ENCODE data around the gene PARK7.

PARK7 gene

GRCh38 chr1:7932524-7933138, 28.9 kb upstream of the PARK7 start:
- 0 out of 2 replicates have a peak, but pooled peaks cover 3% of the 10 kb centered on the region for H3K27me3 ChIP-seq (ENCODE audit: control insufficient read depth, low read length)
- no peaks in the 10 kb centered on the region for H3K4me1 ChIP-seq (ENCODE audit: control insufficient read depth, low read length)
- H3K27ac ChIP-seq (ENCODE audit: low read depth, low read length) = no peak overlapping the region
- no peak for TF ChIP-seq EZH2phosphoT487 (IDR thresholded peaks at IDR 0.05; ENCODE audit: borderline replicate concordance, low read length)
- TF ChIP-seq, protein P1, sequence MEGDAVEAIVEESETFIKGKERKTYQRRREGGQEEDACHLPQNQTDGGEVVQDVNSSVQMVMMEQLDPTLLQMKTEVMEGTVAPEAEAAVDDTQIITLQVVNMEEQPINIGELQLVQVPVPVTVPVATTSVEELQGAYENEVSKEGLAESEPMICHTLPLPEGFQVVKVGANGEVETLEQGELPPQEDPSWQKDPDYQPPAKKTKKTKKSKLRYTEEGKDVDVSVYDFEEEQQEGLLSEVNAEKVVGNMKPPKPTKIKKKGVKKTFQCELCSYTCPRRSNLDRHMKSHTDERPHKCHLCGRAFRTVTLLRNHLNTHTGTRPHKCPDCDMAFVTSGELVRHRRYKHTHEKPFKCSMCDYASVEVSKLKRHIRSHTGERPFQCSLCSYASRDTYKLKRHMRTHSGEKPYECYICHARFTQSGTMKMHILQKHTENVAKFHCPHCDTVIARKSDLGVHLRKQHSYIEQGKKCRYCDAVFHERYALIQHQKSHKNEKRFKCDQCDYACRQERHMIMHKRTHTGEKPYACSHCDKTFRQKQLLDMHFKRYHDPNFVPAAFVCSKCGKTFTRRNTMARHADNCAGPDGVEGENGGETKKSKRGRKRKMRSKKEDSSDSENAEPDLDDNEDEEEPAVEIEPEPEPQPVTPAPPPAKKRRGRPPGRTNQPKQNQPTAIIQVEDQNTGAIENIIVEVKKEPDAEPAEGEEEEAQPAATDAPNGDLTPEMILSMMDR (IDR thresholded peaks at IDR 0.05; ENCODE audit: low read depth, low read length, poor library complexity, severe bottlenecking) = no peak
- no peaks in the 10 kb centered on the region for H3K79me2 ChIP-seq (ENCODE audit: control insufficient read depth, low read length)
- no peaks in the 10 kb centered on the region for H3F3A ChIP-seq (ENCODE audit: control insufficient read depth, insufficient read depth)
- no peaks in the 10 kb centered on the region for H3K36me3 ChIP-seq (ENCODE audit: control insufficient read depth, low read length)
- no peaks in the 10 kb centered on the region for H3K9me2 ChIP-seq (replicated peaks; ENCODE audit: control insufficient read depth, low read length)
- H4K20me1 ChIP-seq (ENCODE audit: control insufficient read depth, insufficient read depth, low read depth, low read length) = no peaks in the 10 kb centered on the region
- no peak overlapping the region for H3K4me2 ChIP-seq (ENCODE audit: low read length)
- H3K9me3 ChIP-seq (ENCODE audit: control insufficient read depth, insufficient read depth, low read length) = no peaks in the 10 kb centered on the region
- no peak overlapping the region for H3K4me3 ChIP-seq (ENCODE audit: low read length)

GRCh38 chr1:7938070-7938469, 23.4 kb upstream of the PARK7 start:
- Histone ChIP-seq H3K36me3 (ENCODE audit: control insufficient read depth, low read length) (no peaks in the 10 kb centered on the region), H4K20me1 (ENCODE audit: control insufficient read depth, insufficient read depth, low read depth, low read length) (no peaks in the 10 kb centered on the region), H3K9me3 (ENCODE audit: control insufficient read depth, insufficient read depth, low read length) (no peaks in the 10 kb centered on the region), H3K4me3 (ENCODE audit: low read length) (no peak overlapping the region), H3K4me1 (ENCODE audit: control insufficient read depth, low read length) (no peaks in the 10 kb centered on the region), H3K9me2 (replicated peaks; ENCODE audit: control insufficient read depth, low read length) (no peaks in the 10 kb centered on the region), H3K27ac (ENCODE audit: low read depth, low read length) (no peak overlapping the region), H3K4me2 (ENCODE audit: low read length) (no peak overlapping the region), H3K27me3 (ENCODE audit: control insufficient read depth, low read length) (peaks cover 47% of the 10 kb centered on the region), H3F3A (ENCODE audit: control insufficient read depth, insufficient read depth) (no peaks in the 10 kb centered on the region), H3K79me2 (ENCODE audit: control insufficient read depth, low read length) (no peaks in the 10 kb centered on the region)
- TF ChIP-seq, protein P1 (IDR thresholded peaks at IDR 0.05; ENCODE audit: low read depth, low read length, poor library complexity, severe bottlenecking) = no peak
- TF ChIP-seq EZH2phosphoT487 (IDR thresholded peaks at IDR 0.05; ENCODE audit: borderline replicate concordance, low read length) = no peak

DNA sequence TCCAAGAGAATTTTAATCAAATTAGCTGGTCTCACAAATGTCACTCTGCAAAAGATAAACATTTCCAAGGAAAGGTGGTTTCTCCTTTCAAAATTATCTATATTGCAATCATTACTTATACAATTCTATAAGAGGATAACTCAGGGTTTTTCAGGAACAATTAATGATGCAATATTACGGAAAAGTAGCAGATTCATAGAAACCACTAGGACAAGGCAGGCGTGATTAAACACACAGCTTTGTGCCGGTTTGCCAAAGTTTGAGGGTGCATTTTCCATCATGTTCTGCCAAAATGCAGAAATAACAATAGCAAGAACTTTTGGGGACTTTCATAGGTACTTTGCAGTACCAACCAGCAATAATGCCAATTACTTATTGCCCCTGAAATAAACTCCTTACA, 21.5 kb upstream of the PARK7 start:
- no peak overlapping the region for H3K4me2 ChIP-seq (ENCODE audit: low read length)
- no peaks in the 10 kb centered on the region for H3K79me2 ChIP-seq (ENCODE audit: control insufficient read depth, low read length)

More for the DNA sequence above, 21.5 kb upstream of the PARK7 start:
- Histone ChIP-seq H3K36me3 (ENCODE audit: control insufficient read depth, low read length) (no peaks in the 10 kb centered on the region), H4K20me1 (ENCODE audit: control insufficient read depth, insufficient read depth, low read depth, low read length) (no peaks in the 10 kb centered on the region), H3K9me2 (replicated peaks; ENCODE audit: control insufficient read depth, low read length) (no peaks in the 10 kb centered on the region), H3K27ac (ENCODE audit: low read depth, low read length) (no peak overlapping the region), H3K9me3 (ENCODE audit: control insufficient read depth, insufficient read depth, low read length) (no peaks in the 10 kb centered on the region), H3F3A (ENCODE audit: control insufficient read depth, insufficient read depth) (no peaks in the 10 kb centered on the region), H3K4me1 (ENCODE audit: control insufficient read depth, low read length) (no peaks in the 10 kb centered on the region), H3K4me3 (ENCODE audit: low read length) (no peak overlapping the region), H3K27me3 (ENCODE audit: control insufficient read depth, low read length) (peaks cover 58% of the 10 kb centered on the region)
- no peak for TF ChIP-seq EZH2phosphoT487 (IDR thresholded peaks at IDR 0.05; ENCODE audit: borderline replicate concordance, low read length)
- TF ChIP-seq, protein P1 (IDR thresholded peaks at IDR 0.05; ENCODE audit: low read depth, low read length, poor library complexity, severe bottlenecking) = no peak

All from DOHH2 (cell line).